DND-41 (cell line): ENCODE data around the gene USH1C.

Experiments used
- ATAC-seq: fragments of 200-7000 bp; cut with Tn5 transposase; 3 replicates; pipeline ENCODE4 v1.9.1; 2021; ENCODE audit warnings: low read depth; ENCODE audit not compliant: insufficient read depth
- DNase-seq: peaks from one replicate; pipeline ENCODE4 v3.0.0-alpha.2; 2020
- H2AFZ ChIP-seq: 2 replicates; pipeline ENCODE4 v1.6.0; 2012; ENCODE audit warnings: low read depth, low read length
- H3K27ac ChIP-seq: 2 replicates; pipeline ENCODE4 v1.5.1; 2012; ENCODE audit warnings: low read length, inconsistent platforms
- H3K27me3 ChIP-seq: fragments of 200-600 bp; sonication (generic); 2 replicates; pipeline ENCODE4 v1.6.0; 2012; ENCODE audit warnings: low read length, mild to moderate bottlenecking, inconsistent platforms; ENCODE audit not compliant: insufficient read depth, poor library complexity
- H3K36me3 ChIP-seq: 2 replicates; pipeline ENCODE4 v1.5.1; 2012; ENCODE audit warnings: low read length, inconsistent platforms; ENCODE audit not compliant: insufficient read depth
- H3K4me1 ChIP-seq: 2 replicates; pipeline ENCODE4 v1.5.1; 2012; ENCODE audit warnings: mild to moderate bottlenecking, low read length; ENCODE audit not compliant: insufficient read depth
- H3K4me2 ChIP-seq: 2 replicates; pipeline ENCODE4 v1.6.0; 2012; ENCODE audit warnings: mild to moderate bottlenecking, moderate library complexity, low read length, inconsistent platforms; ENCODE audit not compliant: insufficient read depth
- H3K4me3 ChIP-seq, 2 experiments: fragments of 200-600 bp in 1 of 2; shearing (Covaris generic) in 1 of 2; 2 replicates each; pipeline ENCODE4 v1.5.1; 2012 to 2016; ENCODE audit warnings: inconsistent platforms in 2 of 2, low read length in 2 of 2, mild to moderate bottlenecking in 2 of 2, low read depth in 1 of 2, moderate library complexity in 1 of 2
- H3K79me2 ChIP-seq: 2 replicates; pipeline ENCODE4 v1.6.0; 2012; ENCODE audit warnings: low read length, inconsistent platforms; ENCODE audit not compliant: insufficient read depth
- H3K9ac ChIP-seq: 2 replicates; pipeline ENCODE4 v1.6.0; 2012; ENCODE audit warnings: low read depth, mild to moderate bottlenecking, inconsistent platforms, low read length, moderate library complexity
- H3K9me3 ChIP-seq: 2 replicates; pipeline ENCODE4 v1.5.1; 2012; ENCODE audit warnings: low read length, moderate library complexity, mild to moderate bottlenecking, inconsistent platforms; ENCODE audit not compliant: insufficient read depth, severe bottlenecking
- H4K20me1 ChIP-seq: 2 replicates; pipeline ENCODE4 v1.6.0; 2012; ENCODE audit warnings: low read length; ENCODE audit not compliant: insufficient read depth
- EZH2 ChIP-seq: IDR thresholded peaks from 3 replicates; pipeline ENCODE4 v1.6.1; 2012; ENCODE audit warnings: borderline replicate concordance, low read depth, mild to moderate bottlenecking, moderate library complexity, low read length, inconsistent platforms; ENCODE audit not compliant: severe bottlenecking
- TF ChIP-seq, protein P1 (sequence below): IDR thresholded peaks from 2 replicates; pipeline ENCODE4 v1.5.1; 2012; ENCODE audit warnings: borderline replicate concordance, low read length, moderate library complexity, mild to moderate bottlenecking; ENCODE audit not compliant: poor library complexity, severe bottlenecking; ENCODE audit errors: extremely low read depth

Gene USH1C

DNA sequence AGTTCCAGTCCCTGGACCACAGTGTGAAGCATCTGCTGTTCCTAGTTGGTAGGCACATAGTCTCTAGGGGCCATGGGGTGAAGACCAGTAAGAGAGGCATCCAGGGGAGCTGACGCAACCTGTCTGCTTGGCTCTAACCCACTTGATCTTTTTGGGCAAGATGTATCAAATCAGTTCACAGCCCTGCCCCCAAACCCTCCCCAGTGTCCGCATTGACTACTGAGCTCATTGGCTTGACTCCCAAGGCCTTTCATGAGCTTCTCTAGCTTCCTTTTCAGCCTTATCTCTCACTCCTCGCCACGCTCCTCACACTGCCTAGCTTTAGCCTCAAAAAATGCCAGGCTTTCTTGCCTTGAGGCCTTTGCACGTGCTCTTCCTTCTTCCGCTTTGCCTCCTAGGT lies 37.9 kb downstream of the USH1C start:
- Histone ChIP-seq H2AFZ (no peak overlapping the region), H3K4me2 (no peak overlapping the region), H3K27ac (no peak overlapping the region), H3K36me3 (no peaks in the 10 kb centered on the region), H3K9ac (no peak overlapping the region), H3K79me2 (no peaks in the 10 kb centered on the region), H3K27me3 (peaks cover under 1% of the 10 kb centered on the region), H3K4me1 (peaks cover 28% of the 10 kb centered on the region), H4K20me1 (no peaks in the 10 kb centered on the region), H3K4me3 (no peak overlapping the region), H3K9me3 (no peaks in the 10 kb centered on the region)
- no peak for ATAC-seq
- DNase-seq = no peak
- TF ChIP-seq EZH2 = no peak
- TF ChIP-seq, protein P1, sequence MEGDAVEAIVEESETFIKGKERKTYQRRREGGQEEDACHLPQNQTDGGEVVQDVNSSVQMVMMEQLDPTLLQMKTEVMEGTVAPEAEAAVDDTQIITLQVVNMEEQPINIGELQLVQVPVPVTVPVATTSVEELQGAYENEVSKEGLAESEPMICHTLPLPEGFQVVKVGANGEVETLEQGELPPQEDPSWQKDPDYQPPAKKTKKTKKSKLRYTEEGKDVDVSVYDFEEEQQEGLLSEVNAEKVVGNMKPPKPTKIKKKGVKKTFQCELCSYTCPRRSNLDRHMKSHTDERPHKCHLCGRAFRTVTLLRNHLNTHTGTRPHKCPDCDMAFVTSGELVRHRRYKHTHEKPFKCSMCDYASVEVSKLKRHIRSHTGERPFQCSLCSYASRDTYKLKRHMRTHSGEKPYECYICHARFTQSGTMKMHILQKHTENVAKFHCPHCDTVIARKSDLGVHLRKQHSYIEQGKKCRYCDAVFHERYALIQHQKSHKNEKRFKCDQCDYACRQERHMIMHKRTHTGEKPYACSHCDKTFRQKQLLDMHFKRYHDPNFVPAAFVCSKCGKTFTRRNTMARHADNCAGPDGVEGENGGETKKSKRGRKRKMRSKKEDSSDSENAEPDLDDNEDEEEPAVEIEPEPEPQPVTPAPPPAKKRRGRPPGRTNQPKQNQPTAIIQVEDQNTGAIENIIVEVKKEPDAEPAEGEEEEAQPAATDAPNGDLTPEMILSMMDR = no peak

DNA sequence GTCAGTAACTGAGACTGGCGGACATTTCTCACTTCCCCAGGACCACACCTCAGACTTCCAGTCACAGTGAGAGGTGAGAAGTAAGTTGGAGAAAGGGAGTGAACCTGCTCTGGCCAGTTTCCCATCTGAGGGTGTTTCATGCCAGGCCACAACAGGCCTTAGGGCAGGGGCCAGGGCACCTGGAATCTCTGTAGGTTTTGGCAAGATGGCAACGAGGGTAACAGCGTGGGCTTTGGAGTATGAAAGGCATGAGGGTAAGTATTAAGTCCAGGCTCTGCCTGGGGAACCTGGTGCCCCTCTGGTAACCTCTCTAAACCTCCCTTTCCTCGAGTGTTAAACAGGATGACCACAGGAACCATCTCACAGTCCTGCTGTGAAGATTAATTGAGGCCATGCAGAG lies 39.1 kb downstream of the USH1C start:
- no peak overlapping the region for H3K4me3 ChIP-seq
- H4K20me1 ChIP-seq = no peaks in the 10 kb centered on the region
- DNase-seq (no peak), ATAC-seq (no peak)
- TF ChIP-seq, protein P1 = no peak
- TF ChIP-seq EZH2 = no peak
- no peak overlapping the region for H3K9ac ChIP-seq
- no peaks in the 10 kb centered on the region for H3K27me3 ChIP-seq
- H3K36me3 ChIP-seq = no peaks in the 10 kb centered on the region
- no peaks in the 10 kb centered on the region for H3K9me3 ChIP-seq
- H3K79me2 ChIP-seq = no peaks in the 10 kb centered on the region
- H2AFZ ChIP-seq = no peak overlapping the region
- H3K27ac ChIP-seq = no peak overlapping the region
- no peak overlapping the region for H3K4me2 ChIP-seq
- H3K4me1 ChIP-seq = peaks cover 28% of the 10 kb centered on the region

- no peak overlapping the region for H3K4me3 ChIP-seq
- H3K36me3 ChIP-seq = no peaks in the 10 kb centered on the region
- peak overlapping the region; percentile 57 for H2AFZ ChIP-seq
- no peaks in the 10 kb centered on the region for H3K79me2 ChIP-seq
- no peaks in the 10 kb centered on the region for H3K27me3 ChIP-seq
- peak; percentile 90 for DNase-seq
- peak; percentile 90 for ATAC-seq
- no peaks in the 10 kb centered on the region for H4K20me1 ChIP-seq
- no peaks in the 10 kb centered on the region for H3K9me3 ChIP-seq
- TF ChIP-seq, protein P1 = peak; percentile 100
- TF ChIP-seq EZH2 = no peak
- peak overlapping the region; percentile 23; the same call in 1 of the 2 replicates for H3K4me2 ChIP-seq
- H3K4me1 ChIP-seq = peaks cover 28% of the 10 kb centered on the region
- peak overlapping the region; percentile 10; the same call in 1 of the 2 replicates for H3K9ac ChIP-seq
- H3K27ac ChIP-seq = peak overlapping the region; percentile 64
Observed at GRCh38 chr11:17504330-17505107, 39.7 kb downstream of the USH1C start.
